Measurements from ENCODE around the gene PPIL6.

Gene PPIL6

DNA sequence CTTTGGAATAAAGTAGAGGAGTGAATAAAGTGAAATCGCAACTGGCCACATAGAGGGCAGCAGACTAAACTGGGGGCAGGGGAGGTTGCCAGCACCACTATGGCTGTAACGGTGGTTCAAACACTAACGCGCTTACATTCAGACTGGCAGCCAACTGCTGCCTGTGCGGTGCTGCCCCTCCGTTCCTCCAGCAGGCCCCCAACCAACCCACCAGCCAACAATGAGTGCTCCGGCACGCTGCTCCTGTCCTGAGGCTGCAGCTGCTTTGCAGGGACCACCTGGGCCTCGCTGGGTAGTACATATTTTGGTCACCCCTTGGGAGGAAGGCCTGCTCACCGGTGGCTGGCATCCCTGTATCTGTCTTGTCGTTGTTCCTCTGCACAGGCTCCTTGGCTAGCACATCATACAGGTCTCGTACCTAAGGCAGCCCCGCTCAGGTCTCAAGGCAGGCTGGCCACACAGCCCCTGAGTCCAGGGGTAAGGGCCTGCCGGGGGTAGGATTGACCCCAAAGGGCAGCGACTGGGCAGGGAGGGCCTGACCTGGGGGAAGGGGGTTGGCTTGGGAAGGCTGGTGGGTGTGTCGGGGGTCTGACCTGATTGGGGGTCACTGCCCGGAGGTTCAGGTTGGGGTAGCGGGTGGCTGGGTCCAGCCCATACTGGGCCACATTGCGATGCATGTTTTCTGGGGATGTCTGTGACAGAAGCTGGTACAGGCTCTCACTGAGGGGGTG, 8.8 kb upstream of the PPIL6 start:
- no peak for DNase-seq

DNA sequence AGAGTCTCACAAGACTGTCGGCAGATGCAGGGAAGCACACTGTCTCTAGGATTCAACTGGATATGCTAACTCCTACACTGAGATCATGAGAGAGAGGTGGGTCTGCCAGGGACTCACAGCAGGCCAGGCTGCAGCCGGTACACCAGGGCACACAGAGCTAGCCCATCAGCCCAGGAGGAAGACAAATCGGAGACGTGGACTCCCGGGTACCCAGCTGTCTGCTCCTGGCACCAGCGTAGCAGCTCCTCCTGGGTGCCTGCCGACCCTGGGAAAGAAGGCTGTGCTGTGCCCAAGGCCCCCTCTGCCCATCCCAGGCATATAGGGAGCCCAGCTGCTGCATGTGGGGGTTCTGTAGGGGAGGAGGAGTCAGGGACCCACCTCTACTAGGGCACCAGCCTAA, 8.2 kb upstream of the PPIL6 start:
- no peak for DNase-seq

DNA sequence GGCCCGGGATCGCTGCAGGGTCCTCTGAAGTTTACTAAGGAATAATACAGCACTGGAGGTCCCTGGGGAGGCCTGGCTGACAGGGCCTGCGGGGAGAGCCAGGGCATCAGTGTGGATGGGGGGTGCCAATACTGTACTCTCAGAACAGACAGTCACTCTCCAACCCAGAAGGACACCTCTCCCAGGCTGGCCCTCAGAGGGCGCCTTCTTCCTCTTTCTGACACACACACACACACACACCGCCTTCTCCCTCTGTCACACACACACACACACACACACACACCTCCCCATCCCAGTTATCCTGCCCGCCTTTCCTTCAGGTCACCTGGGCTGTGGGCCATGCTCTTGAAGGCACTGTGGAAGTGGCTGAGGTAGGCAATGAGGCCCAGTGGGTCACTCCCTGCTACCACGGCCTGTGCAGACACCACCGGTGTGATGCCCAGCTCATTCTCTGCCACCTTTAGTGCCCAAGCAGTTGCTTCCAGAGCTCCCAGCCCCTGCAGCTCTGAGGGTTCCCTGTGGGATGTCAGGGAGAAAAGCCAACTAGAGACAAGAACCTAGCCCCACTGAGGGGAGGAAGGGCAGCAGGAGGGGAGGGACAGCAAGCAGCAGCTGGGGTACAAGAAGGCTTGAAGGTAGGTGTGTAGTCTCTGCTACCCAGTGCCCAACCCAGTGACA, 7.6 kb upstream of the PPIL6 start:
- no peak for DNase-seq

DNA sequence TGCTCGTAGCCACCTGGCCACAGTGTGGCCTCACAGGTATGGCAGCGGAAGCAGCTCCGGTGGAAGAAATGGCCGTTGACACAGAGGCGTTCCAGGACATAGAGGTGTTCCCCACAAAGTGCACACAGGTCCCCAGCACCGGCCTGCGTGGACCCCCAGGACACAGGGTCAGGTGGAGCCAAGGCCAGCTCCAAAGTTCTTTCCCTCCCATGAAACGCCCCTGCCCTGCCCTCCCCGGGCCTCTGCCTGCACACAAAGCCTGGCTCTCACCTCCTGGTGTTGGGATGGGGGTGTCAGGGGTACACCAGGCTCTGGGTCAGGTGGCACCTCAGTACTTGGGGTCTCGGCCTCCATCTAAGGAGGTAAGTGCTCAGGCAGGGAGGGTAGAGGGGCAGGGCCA, 6.7 kb upstream of the PPIL6 start:
- DNase-seq = no peak

DNA sequence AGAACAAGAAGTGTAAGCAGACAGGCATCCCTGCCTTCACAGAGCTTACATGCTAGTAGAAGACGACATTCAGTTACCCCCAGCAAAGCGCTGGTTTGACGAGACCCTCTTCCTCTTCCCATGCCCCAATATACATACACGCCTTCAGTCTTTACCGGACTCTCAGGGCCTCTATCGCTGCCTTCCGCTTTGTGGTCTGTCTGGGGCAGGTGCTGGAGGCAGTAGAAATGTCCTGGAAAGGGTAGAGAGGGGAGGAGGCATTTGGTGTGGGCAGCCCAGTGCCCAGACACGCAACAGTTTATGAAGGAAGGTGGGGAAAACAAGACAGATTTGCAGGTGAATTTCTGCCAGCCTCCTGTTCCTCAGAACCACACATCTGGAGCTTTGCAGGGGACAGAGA, 6.1 kb upstream of the PPIL6 start:
- DNase-seq = no peak

DNA sequence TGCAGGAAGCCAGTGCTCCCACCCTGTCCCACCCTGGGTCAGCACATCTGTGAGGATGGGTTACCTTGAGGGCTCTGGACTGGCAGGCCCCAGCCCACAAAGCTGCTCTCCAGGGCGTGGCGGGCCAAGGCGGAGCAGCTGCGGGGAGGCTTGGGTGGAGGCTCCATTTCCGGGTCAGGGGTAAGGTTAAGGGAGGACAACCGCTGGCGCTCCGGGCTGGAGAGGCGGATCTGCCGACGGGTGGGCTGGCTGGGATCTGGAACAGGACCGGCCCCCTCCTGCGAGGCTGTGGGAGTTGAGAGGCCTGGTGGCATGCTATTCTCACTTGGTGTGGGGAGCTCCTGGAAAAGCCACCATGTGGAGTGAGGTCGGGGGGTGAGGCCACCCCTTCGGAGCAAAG, 5.6 kb upstream of the PPIL6 start:
- DNase-seq = no peak

DNA sequence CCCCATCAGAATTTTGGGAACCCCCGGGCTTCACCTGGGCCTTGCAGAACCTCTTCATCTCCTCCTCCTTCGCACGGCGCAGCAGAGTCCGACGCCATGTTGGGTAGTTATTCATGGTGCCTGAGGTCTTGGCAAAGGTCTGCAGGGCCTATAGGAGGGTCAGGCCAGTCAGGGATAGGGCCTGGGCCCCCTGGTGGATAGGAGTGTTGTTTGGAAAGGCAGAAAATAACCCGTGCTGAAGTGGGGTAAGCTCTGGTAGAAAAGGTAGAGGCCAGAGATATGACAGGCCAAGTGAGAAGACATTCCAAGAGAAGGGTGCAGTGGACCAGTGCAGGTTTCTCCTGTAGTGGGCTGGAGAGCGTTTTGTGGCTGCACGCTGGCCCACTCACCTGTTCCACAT, 5.0 kb upstream of the PPIL6 start:
- no peak for DNase-seq

DNA sequence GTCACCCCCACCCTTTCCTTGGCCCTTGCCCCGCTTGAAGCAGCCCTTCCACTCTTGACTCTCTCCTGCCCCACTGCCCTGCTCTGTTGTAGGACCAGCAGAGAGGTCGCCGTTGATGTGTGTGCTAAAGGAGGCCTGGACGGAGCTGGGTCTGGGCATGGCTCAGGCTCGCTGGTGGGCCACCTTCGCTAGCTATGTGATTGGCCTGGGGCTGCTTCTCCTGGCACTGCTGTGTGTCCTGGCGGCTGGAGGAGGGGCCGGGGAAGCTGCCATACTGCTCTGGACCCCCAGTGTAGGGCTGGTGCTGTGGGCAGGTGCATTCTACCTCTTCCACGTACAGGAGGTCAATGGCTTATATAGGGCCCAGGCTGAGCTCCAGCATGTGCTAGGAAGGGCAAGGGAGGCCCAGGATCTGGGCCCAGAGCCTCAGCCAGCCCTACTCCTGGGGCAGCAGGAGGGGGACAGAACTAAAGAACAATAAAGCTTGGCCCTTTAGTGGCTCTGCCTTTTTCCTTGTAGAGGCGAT, 3.1 kb upstream of the PPIL6 start:
- DNase-seq = no peak

DNA sequence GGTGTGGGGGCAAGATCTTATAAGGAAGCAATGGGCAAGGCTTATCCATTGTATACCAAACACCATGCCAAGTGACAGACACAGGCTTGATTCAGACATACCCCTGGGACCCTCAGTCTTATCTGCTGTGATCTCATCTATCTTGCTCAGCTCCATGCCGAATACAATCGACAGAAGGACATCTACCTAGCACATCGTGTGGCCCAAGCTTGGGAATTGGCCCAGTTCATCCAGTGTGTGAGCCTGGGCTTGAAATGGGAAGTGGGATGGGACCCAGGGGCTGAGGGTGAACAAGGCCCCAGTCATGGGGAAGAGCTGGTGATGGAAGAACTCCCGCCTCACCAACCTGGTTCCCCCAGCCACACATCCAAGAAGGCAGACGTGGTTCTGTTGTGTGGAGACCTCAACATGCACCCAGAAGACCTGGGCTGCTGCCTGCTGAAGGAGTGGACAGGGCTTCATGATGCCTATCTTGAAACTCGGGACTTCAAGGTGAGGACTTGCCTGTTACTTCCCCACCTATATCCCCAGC, 2.0 kb upstream of the PPIL6 start:
- DNase-seq = no peak

DNA sequence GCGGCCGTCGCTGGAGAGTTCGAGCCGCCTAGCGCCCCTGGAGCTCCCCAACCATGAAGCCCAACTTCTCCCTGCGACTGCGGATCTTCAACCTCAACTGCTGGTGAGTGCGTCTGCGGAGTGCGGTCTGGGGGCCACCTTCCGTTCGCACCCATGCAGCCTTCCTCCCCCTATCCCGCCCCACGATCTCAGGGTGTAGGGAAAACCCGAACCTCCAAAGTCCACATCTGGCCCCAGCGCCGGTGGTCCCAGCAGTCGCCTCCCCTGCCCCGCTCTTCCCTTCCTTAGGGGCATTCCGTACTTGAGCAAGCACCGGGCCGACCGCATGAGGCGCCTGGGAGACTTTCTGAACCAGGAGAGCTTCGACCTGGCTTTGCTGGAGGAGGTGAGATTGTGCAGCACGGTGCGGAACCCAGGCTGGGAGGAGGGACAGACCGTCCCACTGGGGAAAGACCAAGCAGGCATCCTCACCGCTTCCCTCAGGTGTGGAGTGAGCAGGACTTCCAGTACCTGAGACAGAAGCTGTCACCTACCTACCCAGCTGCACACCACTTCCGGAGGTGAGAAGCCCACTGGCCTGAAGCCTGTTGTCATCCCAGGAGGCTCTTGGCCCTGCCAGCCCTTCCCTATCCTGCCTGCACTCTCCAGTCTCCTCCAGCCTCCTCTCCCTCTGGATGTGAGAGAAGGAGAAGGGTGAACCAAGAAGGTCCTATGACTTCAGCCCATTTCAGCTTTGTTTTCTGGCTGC, 815 bp upstream of the PPIL6 start:
- DNase-seq = peak; percentile 36

DNA sequence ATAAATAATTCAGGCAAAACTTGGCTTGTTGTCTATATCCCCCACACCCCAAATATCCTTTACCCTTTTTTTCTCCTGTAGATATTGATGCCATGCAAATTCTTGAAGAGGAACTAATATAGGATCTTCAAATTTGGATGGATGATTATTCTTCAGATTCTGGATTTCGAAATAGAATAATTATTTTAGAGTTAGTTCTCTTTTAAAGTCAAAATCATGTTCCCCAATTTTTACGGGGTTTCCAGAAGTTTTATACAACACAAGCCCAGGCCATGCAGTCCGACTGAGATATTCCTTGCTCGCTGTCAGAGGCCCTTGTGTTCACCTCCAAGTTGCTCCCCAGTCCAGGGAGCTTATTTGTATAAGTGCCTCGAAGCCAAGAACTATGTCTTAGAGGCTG, 4.4 kb downstream of the PPIL6 start:
- DNase-seq = no peak

DNA sequence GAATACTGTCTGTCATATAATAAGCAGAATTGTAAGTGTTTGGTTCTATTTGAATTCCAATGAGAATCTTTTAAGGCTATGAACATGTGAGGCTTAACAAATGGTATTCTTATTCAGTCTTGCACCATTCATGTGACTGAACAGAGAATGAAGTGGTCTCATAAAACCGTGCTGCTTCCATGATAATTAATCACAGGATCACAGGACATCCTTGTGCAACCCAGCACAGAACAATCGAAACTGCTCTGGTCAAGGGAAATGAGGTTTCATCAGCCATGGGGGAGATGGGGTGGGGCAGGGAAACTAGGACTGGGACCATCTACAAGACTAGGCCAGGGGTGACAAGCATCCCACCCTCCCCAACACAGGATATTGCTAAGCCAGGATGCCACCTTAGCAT, 6.0 kb downstream of the PPIL6 start:
- DNase-seq = no peak

DNA sequence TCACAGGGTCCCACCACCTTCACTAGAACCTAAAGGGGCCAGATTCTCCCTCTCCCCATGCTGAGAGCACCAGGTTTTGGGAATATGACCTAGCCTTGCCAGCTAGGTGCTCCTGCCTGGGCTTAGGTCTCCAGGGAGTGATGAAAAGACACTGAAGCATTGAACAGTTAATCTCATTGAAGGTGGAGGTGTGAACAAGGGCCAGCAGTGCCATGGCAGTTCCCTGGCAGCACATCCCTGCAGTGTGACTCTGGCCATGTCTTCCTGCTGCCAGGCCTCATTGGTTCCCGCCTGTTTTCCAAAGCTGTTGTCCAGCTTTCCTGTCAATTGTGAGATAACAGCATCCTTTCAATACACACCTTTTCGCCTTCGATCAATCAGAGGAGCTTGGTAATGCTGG, 10.9 kb downstream of the PPIL6 start:
- DNase-seq = no peak

DNA sequence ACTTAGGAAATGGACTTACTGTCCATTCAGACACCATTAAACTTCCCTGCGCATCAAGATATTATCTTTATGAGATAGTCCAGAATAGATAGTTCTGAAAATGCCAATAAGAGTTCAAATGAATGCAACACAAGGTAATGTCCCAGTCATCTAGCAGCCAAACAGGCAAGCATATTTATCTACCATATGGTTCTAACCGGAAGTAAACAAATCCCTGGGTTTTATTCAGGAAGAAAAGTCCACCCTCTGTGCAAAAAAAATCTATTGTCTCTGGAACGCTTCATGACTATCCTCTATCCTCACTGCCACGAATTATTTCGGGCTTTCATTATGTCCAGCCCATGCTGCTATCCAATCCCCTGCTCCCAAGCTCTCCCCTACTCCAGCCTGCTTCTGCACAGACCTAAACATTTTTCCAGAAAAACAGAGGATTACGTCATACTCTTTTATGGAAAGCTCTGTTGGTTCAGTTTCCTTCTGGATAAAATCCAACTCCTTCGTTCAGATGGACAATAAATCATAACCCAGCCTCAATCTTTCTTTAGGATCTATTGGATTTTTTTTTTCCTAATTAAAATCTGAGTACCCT, 11.4 kb downstream of the PPIL6 start:
- peak; percentile 59 for DNase-seq

DNA sequence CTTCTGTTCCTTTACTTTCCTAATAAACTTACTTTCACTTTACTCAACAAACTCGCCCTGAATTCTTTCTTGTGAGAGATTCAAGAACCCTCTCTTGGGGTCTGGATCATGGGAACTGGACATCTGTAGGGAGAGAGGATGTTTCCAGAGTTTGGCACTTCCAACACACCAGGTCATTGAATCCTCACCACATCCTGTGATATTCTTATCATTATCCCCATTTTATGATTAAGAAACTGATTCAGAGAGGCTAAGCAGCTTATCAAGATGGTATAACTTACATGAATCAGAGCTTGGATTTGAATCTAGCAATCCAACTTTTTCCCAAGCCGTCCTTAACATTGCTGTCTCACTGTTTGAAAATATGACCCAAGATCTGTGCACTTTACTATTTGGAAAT, 15.5 kb downstream of the PPIL6 start:
- no peak for DNase-seq

DNA sequence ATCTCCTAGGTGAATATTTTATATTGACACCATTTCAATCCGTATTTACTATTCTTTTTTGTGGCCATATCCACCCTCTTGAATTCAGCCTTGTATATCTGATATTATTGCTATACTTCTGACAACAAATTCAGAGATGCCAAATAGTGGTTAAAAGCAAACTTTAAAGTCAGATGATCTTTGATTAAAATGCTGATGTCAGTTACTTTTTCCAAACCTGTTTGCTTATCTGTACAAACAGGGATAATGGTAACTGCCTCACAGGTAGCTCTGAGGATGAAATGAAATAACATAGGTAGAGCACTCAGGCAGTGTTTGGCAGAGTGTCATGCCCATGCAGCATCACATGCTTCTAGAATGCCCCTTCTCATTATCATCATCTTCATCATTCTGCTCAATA, 19.2 kb downstream of the PPIL6 start:
- DNase-seq = no peak

DNA sequence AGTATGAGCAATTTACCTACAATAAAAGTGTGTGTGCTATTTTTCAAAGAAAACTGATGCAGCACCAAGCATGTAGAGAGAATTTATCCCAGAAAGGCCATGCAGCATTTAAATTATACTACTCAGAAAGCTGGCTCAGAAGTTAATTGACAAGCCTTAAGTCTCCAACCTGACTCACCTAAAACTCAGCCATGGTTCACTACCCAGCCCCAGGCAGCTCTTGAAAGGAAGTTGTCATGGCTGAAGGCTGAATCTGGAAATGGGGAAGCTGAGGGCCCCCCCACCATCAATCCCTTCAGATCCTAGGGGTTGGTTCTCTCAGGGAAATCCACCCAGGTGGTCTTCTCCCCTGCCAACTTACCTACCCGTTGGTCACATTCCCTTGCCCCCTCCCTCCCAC, 19.7 kb downstream of the PPIL6 start:
- no peak for DNase-seq

DNA sequence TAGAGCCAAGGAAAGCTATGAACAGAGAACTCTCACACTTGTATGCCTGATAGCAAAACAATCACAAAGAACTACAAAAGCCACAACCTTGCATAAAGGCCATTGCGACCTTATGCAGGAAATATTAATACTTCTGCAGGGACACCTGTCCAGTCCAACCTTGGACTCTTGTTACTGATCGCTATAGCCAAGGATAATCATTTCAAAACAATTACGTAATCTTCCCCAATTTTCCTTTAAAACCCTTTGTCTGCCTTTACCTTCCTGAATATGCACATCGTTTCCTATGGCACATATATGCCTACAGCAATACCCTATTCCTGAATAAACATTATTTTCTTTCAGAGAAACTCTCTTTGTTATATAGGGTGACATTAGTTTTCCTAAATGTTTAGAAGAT, 22.8 kb downstream of the PPIL6 start:
- DNase-seq = no peak

DNA sequence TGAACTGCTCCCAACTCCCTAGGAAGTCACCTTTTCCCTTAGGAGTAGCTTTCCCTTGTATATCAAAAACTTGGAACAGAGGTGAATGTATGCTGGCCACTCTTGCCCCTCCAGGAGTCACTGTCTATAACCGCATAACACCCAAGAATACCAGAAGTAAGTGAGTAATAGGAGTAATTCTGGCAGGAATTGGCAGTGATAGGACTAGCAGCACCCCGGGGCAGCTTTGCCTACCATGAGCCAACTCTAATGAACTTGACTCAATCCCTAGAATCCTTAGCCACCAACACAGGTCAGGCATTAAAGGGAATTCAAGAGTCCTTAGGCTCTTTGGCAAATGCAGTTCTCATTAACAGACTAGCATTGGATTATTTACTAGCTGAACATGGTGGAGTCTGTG, 29.4 kb downstream of the PPIL6 start:
- DNase-seq = no peak

DNA sequence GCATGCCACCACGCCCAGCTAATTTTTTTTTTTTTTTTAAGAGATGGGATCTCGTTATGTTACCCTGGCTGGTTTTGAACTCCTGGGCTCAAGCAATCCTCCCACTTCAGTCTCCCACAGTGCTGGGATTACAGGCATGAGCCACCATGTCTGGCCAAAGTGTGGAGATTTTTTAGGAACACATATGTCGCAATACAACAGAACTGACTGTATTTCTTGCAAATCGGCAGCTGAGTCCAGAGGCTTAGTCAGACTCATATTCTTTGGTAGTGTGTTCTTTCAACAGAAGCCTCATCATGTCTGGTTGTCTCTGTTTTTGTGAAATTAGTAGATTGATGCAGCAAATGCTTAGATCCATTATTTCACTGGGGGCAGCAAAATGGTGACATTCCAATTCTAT, 34.2 kb downstream of the PPIL6 start:
- DNase-seq = peak; percentile 13

DNA sequence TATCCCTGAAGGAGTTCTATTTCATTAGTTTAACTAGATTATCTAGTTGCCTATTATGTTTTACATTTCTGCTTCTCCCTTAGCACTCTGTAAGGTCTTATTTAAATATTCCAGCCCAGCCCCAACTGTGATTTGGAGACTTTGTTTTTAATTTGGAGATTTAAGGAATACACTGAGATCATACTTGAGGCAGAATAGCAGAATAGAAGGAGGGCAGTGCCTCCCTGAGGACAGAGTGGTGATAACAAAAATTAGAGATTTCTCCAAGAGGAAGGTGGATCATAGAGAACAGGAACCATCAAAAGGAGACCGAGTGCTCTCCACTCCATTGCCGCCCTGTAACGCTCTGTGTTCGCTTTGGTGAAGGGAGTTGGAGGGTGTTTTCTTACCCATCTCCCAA, 43.4 kb downstream of the PPIL6 start:
- peak; percentile 17 for DNase-seq

DNA sequence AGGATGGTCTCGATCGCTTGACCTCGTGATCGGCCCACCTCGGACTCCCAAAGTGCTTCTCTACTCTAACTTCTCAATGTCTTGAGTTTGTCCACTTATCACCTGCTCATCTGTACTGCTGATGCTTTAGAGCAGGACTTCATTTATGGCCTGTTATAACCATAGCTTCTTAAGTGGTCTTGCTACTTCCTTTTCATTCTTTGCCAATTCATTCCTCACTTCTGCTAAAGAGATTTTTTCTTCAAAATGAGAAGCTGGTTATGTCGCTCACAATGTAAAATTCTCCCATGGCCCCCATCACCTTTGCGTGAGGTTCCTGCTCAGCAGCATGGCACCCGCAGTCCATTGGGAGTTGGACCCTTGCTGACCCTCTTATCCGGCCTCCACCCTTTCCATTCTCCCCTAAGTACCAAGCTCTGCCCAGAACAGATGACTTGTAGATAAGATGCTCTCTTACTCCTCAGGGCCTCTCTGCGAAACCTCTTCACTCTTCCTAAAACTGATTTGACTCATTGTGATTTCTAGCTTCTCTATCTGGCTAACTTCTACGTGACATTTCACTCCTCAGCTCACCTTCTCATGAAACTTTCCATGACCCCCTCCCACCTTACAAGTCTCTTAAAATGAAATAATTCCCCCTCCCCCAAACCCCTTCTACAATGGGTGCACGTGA, 44.2 kb downstream of the PPIL6 start:
- DNase-seq = no peak
